ENCODE measurements around the gene TBC1D10B. TPM values are rescaled to one million over a fixed set of nuclear protein-coding genes. Genes with fewer than 3 reads are reported as not detected.

TBC1D10B gene
- total and polyA plus RNA-seq, 9 of the 15 experiments (the other 6 are each of a cell fraction or from before 2014, with no cell fraction given), result 2.2 to 55.4 (median 17.5) TPM

DNA sequence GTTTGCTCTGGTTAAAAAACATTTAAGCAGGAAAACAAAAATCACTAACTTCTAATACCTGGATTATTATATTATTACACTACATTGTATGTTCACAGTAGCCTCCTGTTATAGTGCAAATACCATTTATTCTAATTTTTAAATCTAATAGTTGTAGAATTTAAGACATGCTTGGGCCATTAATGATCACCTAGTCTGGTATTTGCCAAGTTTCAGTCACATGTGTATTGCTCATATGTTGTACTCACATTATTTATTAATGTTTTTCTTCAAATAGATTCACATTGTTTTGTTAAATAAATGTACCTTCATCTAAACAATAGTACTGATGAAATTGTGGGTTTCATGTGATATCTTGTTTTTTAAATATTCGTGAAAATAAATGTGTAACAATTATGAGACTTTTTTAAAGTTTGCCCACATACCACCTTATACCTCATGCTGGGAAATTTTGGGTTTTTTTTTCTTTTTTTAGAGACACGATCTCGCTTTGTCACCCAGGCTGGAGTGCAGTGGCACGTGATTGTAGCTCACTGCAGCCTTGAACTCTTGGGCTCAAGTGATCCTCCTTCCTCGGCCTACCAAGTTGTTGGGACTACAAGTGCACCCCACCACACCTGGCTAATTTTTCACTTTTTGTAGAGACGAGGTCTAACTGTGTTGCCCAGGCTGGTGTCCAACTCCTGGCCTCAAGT, 43.0 kb upstream of the TBC1D10B start:
- H3K27me3 ChIP-seq (ENCODE audit: control insufficient read depth in 2 of 2, insufficient read depth in 2 of 2, low read length in 2 of 2), result no peaks in the 10 kb centered on the region
- 83% methylated on average over 6 of the region's 6 CpGs for WGBS (ENCODE audit: insufficient coverage, low coverage, missing lambda C conversion rate)
- no peak overlapping the region for H3K4me3 ChIP-seq
- peaks cover 7 to 8% of the 10 kb centered on the region in 2 experiments; a peak in 4 of 5 replicates for H3K4me1 ChIP-seq (replicated peaks in 1 of 2; ENCODE audit: control insufficient read depth in 2 of 2, insufficient read depth in 2 of 2, low read length in 2 of 2)
- no peaks in the 10 kb centered on the region for H3K9me3 ChIP-seq (replicated peaks; ENCODE audit: control insufficient read depth, insufficient read depth, low read depth, low read length)
- no peak overlapping the region for H3K9ac ChIP-seq (ENCODE audit: insufficient read depth in 1 of 2, low read depth in 2 of 2, low read length in 2 of 2)
- ChIA-PET POLR2A (no interaction called here), CTCF (ENCODE audit: low intra/inter-chr PET ratio) (no interaction called here)
- BruUV-seq (replicated peaks), result no TSS peak
- H3K4me2 ChIP-seq (ENCODE audit: insufficient read depth, low read length), result no peak overlapping the region
- TF ChIP-seq CBX1 (IDR thresholded peaks at IDR 0.05; ENCODE audit: low read depth) (no peak), HBP1 (CRISPR knock-in tag; IDR thresholded peaks at IDR 0.05) (no peak), HDAC1 (IDR thresholded peaks at IDR 0.05) (no peak), PHB (CRISPR knock-in tag; IDR thresholded peaks at IDR 0.05) (no peak), BDP1 (IDR thresholded peaks at IDR 0.05; ENCODE audit: insufficient read depth, insufficient read length) (no peak), BACH1 (tag; IDR thresholded peaks at IDR 0.05) (no peak)
- TF ChIP-seq, protein P1, sequence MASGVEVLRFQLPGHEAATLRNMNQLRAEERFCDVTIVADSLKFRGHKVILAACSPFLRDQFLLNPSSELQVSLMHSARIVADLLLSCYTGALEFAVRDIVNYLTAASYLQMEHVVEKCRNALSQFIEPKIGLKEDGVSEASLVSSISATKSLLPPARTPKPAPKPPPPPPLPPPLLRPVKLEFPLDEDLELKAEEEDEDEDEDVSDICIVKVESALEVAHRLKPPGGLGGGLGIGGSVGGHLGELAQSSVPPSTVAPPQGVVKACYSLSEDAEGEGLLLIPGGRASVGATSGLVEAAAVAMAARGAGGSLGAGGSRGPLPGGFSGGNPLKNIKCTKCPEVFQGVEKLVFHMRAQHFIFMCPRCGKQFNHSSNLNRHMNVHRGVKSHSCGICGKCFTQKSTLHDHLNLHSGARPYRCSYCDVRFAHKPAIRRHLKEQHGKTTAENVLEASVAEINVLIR (CRISPR knock-in tag; IDR thresholded peaks at IDR 0.05), result no peak
- TF ChIP-seq, protein P2, sequence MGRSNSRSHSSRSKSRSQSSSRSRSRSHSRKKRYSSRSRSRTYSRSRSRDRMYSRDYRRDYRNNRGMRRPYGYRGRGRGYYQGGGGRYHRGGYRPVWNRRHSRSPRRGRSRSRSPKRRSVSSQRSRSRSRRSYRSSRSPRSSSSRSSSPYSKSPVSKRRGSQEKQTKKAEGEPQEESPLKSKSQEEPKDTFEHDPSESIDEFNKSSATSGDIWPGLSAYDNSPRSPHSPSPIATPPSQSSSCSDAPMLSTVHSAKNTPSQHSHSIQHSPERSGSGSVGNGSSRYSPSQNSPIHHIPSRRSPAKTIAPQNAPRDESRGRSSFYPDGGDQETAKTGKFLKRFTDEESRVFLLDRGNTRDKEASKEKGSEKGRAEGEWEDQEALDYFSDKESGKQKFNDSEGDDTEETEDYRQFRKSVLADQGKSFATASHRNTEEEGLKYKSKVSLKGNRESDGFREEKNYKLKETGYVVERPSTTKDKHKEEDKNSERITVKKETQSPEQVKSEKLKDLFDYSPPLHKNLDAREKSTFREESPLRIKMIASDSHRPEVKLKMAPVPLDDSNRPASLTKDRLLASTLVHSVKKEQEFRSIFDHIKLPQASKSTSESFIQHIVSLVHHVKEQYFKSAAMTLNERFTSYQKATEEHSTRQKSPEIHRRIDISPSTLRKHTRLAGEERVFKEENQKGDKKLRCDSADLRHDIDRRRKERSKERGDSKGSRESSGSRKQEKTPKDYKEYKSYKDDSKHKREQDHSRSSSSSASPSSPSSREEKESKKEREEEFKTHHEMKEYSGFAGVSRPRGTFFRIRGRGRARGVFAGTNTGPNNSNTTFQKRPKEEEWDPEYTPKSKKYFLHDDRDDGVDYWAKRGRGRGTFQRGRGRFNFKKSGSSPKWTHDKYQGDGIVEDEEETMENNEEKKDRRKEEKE (IDR thresholded peaks at IDR 0.05; ENCODE audit: borderline replicate concordance in 1 of 2, control insufficient read depth in 1 of 2, low read depth in 2 of 2, low read length in 1 of 2), result no peak
- in situ Hi-C loops (cut with MboI) (no loop called here), intact Hi-C loops (cut with micrococcal nuclease) (no loop called here)
- no peak for DNase-seq (ENCODE audit: extremely low read depth in 1 of 4, low spot score in 3 of 4)
- H3K36me3 ChIP-seq (ENCODE audit: control insufficient read depth, insufficient read depth, low read length), result peaks cover 67% of the 10 kb centered on the region
- peaks cover 37% of the 10 kb centered on the region for H3K79me2 ChIP-seq (ENCODE audit: control insufficient read depth, insufficient read depth, low read length)
- H2AFZ ChIP-seq (ENCODE audit: low read depth, low read length), result no peak overlapping the region
- ATAC-seq, result no peak
- no peaks in the 10 kb centered on the region for H4K20me1 ChIP-seq (replicated peaks; ENCODE audit: control insufficient read depth, insufficient read depth, low read length)
- no peak overlapping the region for H3K27ac ChIP-seq (ENCODE audit: extremely low read depth, low read depth, low read length)
- no peaks in the 10 kb centered on the region for H3K9me1 ChIP-seq (ENCODE audit: control insufficient read depth, insufficient read depth, low read length)
- no peak for FAIRE-seq

All from K562 (cell line).